ENCODE results near the gene LBX2. TPM values are rescaled to one million over a fixed set of nuclear protein-coding genes. Genes with fewer than 3 reads are reported as not detected.
A peak's percentile ranks its signal among the peaks of the same experiment; 100 is the strongest.

Gene LBX2
- total RNA-seq, 1 experiment from 2014 or later: 9.6 TPM

DNA sequence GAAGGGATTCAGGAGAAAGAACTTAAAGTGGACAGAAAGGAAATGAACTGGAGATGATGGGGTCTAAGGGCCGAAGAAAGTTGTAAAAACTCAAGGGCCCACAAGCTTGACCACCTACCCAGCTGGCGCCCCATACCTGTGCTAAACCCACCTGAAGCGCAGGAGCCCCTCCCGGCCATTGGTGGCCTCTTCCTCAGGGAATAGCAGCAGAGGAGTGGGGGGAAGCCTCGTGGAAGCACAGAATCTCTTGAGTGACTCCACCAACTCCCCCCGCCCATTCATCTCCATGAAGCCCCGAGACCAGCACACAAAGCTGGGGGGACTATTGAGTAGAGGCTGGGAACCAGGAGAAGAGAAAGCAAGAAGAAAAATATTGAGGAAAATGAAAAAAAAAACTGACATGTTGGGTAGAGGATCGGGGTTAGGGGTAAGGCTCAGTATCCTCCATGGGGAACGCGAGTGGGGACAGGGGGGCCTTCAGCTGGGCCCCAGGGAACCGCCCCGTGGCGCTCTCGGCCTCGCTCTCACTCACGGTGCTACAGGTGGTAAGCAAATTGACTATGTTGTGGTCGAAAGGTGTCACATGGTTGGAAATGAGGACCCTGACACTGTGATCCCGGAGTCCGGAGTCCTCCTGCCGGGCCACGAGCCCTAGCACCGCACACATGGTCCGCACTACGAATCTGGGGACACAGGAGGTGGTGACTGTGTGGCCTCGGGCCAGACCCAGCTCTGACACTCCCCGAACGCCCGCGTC is 29.4 kb upstream of the LBX2 start:
- H3K4me3 ChIP-seq (ENCODE audit: low read depth in 2 of 2, low read length in 2 of 2): peak overlapping the region; percentile 87 to 99
- ATAC-seq: peak; percentile 26
- H3K27ac ChIP-seq (ENCODE audit: low read length): peak overlapping the region; percentile 92
- no peaks in the 10 kb centered on the region for H3K9me3 ChIP-seq (ENCODE audit: control insufficient read depth, insufficient read depth, low read depth, low read length)
- DNase-seq (ENCODE audit: low read depth, low spot score): no peak
- in situ Hi-C loops (cut with HindIII; ENCODE audit: low pct_unique_long_range_greater_than_20kb, low sequenced_read_pairs) (no loop called here), intact Hi-C loops (cut with micrococcal nuclease; ENCODE audit: unreplicated experiment) (no loop called here)
- H3K4me1 ChIP-seq (ENCODE audit: control insufficient read depth, insufficient read depth, low read length): peaks cover 6% of the 10 kb centered on the region
- peaks cover 3% of the 10 kb centered on the region for H3K36me3 ChIP-seq (ENCODE audit: control insufficient read depth, insufficient read depth, low read length)
- ChIA-PET POLR2A (interaction anchor here (0.6 kb wide), 1 partner anchor 46 kb away, joined by 6 read pairs; no protein-coding TSS in a partner anchor), CTCF (interaction anchor here (0.7 to 1.0 kb wide), 2 partner anchors 24 to 59 kb away, joined by 3 to 4 read pairs; no protein-coding TSS in a partner anchor)
- no peaks in the 10 kb centered on the region for H3K27me3 ChIP-seq (ENCODE audit: control insufficient read depth, insufficient read depth, low read length)
- BruUV-seq (replicated peaks): no TSS peak
- TF ChIP-seq, protein P1, sequence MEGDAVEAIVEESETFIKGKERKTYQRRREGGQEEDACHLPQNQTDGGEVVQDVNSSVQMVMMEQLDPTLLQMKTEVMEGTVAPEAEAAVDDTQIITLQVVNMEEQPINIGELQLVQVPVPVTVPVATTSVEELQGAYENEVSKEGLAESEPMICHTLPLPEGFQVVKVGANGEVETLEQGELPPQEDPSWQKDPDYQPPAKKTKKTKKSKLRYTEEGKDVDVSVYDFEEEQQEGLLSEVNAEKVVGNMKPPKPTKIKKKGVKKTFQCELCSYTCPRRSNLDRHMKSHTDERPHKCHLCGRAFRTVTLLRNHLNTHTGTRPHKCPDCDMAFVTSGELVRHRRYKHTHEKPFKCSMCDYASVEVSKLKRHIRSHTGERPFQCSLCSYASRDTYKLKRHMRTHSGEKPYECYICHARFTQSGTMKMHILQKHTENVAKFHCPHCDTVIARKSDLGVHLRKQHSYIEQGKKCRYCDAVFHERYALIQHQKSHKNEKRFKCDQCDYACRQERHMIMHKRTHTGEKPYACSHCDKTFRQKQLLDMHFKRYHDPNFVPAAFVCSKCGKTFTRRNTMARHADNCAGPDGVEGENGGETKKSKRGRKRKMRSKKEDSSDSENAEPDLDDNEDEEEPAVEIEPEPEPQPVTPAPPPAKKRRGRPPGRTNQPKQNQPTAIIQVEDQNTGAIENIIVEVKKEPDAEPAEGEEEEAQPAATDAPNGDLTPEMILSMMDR (IDR thresholded peaks at IDR 0.05): no peak
- TF ChIP-seq TCF7L2 (IDR thresholded peaks at IDR 0.05; ENCODE audit: low read depth, low read length): no peak

DNA sequence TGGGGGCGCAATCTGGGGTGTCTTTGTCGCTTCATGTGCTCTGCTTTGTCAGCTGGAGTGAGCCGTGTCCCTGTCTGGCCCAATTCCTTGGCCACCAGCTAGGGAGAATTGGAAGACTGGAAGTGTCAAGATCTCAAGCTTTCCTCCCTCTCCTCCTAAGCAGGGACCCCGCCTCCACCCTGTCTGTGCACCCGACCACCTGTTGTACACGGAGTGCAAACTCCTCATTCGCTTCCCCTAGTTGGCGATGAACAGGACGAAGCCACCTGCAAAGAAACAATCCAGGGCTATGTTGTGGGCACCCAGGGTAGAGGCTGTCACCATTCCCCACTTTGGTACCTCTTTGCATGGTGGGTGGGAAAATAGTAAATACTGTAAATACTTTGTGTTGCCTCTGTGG is 28.3 kb upstream of the LBX2 start:
- Histone ChIP-seq H3K4me3 (ENCODE audit: low read depth in 2 of 2, low read length in 2 of 2) (no peak overlapping the region), H3K4me1 (ENCODE audit: control insufficient read depth, insufficient read depth, low read length) (peaks cover 6% of the 10 kb centered on the region), H3K36me3 (ENCODE audit: control insufficient read depth, insufficient read depth, low read length) (peaks cover 3% of the 10 kb centered on the region), H3K27ac (ENCODE audit: low read length) (no peak overlapping the region), H3K9me3 (ENCODE audit: control insufficient read depth, insufficient read depth, low read depth, low read length) (no peaks in the 10 kb centered on the region), H3K27me3 (ENCODE audit: control insufficient read depth, insufficient read depth, low read length) (no peaks in the 10 kb centered on the region)
- ATAC-seq (no peak), DNase-seq (ENCODE audit: low read depth, low spot score) (no peak)
- intact Hi-C loops (cut with micrococcal nuclease; ENCODE audit: unreplicated experiment): no loop called here
- POLR2A ChIA-PET: no interaction called here
- in situ Hi-C loops (cut with HindIII; ENCODE audit: low pct_unique_long_range_greater_than_20kb, low sequenced_read_pairs): no loop called here
- TSS peak; percentile 92 for BruUV-seq (replicated peaks)
- CTCF ChIA-PET: no interaction called here
- no peak for TF ChIP-seq SIN3A (IDR thresholded peaks at IDR 0.05; ENCODE audit: borderline replicate concordance, insufficient read depth, low read depth, low read length)
- TF ChIP-seq TCF7L2 (IDR thresholded peaks at IDR 0.05; ENCODE audit: low read depth, low read length): no peak
- TF ChIP-seq, protein P2, sequence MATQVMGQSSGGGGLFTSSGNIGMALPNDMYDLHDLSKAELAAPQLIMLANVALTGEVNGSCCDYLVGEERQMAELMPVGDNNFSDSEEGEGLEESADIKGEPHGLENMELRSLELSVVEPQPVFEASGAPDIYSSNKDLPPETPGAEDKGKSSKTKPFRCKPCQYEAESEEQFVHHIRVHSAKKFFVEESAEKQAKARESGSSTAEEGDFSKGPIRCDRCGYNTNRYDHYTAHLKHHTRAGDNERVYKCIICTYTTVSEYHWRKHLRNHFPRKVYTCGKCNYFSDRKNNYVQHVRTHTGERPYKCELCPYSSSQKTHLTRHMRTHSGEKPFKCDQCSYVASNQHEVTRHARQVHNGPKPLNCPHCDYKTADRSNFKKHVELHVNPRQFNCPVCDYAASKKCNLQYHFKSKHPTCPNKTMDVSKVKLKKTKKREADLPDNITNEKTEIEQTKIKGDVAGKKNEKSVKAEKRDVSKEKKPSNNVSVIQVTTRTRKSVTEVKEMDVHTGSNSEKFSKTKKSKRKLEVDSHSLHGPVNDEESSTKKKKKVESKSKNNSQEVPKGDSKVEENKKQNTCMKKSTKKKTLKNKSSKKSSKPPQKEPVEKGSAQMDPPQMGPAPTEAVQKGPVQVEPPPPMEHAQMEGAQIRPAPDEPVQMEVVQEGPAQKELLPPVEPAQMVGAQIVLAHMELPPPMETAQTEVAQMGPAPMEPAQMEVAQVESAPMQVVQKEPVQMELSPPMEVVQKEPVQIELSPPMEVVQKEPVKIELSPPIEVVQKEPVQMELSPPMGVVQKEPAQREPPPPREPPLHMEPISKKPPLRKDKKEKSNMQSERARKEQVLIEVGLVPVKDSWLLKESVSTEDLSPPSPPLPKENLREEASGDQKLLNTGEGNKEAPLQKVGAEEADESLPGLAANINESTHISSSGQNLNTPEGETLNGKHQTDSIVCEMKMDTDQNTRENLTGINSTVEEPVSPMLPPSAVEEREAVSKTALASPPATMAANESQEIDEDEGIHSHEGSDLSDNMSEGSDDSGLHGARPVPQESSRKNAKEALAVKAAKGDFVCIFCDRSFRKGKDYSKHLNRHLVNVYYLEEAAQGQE (IDR thresholded peaks at IDR 0.05; ENCODE audit: insufficient read depth in 1 of 2, low read depth in 2 of 2, low read length in 1 of 2): no peak
- TF ChIP-seq, protein P1 (IDR thresholded peaks at IDR 0.05): no peak
- TF ChIP-seq POLR2AphosphoS5 (IDR thresholded peaks at IDR 0.05; ENCODE audit: low read depth, low read length): no peak

All from Panc1 (cell line).